Measurements from ENCODE around the gene HOXB1. TPM values are rescaled to one million over a fixed set of nuclear protein-coding genes. Genes with fewer than 3 reads are reported as not detected.

The HOXB1 gene
- total RNA-seq, 1 donor from 2014 or later: not detected

GRCh38 chr17:48558831-48559121 is 28.0 kb upstream of the HOXB1 start:
- Histone ChIP-seq H3K79me2 (ENCODE audit: low read depth) (no peaks in the 10 kb centered on the region), H3K4me1 (no peaks in the 10 kb centered on the region), H3K4me2 (no peak overlapping the region), H3K27me3 (peaks cover 100% of the 10 kb centered on the region), H3K4me3 (no peak overlapping the region), H2AFZ (replicated peaks) (no peak overlapping the region), H3K36me3 (no peaks in the 10 kb centered on the region), H3F3A (ENCODE audit: low read depth) (peaks cover 11% of the 10 kb centered on the region), H3K9ac (no peak overlapping the region), H3K9me3 (ENCODE audit: low read depth) (no peaks in the 10 kb centered on the region), H3K27ac (no peak overlapping the region), H4K20me1 (ENCODE audit: low read depth) (peaks cover 94% of the 10 kb centered on the region)
- Mint-ChIP-seq H3K4me3 (no peak overlapping the region), H3K36me3 (no peaks in the 10 kb centered on the region), H3K27me3 (ENCODE audit: insufficient read depth, low read depth) (peaks cover 97% of the 10 kb centered on the region), H3K9me3 (peaks cover 3% of the 10 kb centered on the region), H3K4me1 (no peaks in the 10 kb centered on the region), H3K27ac (no peak overlapping the region)
- no peak for DNase-seq (ENCODE audit: low spot score)
- TF ChIP-seq EZH2phosphoT487 (IDR thresholded peaks at IDR 0.05): no peak
- TF ChIP-seq EZH2 (IDR thresholded peaks at IDR 0.05): no peak
- TF ChIP-seq, protein P1, sequence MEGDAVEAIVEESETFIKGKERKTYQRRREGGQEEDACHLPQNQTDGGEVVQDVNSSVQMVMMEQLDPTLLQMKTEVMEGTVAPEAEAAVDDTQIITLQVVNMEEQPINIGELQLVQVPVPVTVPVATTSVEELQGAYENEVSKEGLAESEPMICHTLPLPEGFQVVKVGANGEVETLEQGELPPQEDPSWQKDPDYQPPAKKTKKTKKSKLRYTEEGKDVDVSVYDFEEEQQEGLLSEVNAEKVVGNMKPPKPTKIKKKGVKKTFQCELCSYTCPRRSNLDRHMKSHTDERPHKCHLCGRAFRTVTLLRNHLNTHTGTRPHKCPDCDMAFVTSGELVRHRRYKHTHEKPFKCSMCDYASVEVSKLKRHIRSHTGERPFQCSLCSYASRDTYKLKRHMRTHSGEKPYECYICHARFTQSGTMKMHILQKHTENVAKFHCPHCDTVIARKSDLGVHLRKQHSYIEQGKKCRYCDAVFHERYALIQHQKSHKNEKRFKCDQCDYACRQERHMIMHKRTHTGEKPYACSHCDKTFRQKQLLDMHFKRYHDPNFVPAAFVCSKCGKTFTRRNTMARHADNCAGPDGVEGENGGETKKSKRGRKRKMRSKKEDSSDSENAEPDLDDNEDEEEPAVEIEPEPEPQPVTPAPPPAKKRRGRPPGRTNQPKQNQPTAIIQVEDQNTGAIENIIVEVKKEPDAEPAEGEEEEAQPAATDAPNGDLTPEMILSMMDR (IDR thresholded peaks at IDR 0.05): no peak

GRCh38 chr17:48558057-48558830 is 27.4 kb upstream of the HOXB1 start:
- Histone ChIP-seq H3F3A (ENCODE audit: low read depth) (peaks cover 11% of the 10 kb centered on the region), H3K9ac (no peak overlapping the region), H2AFZ (replicated peaks) (no peak overlapping the region), H3K4me3 (no peak overlapping the region), H3K9me3 (ENCODE audit: low read depth) (no peaks in the 10 kb centered on the region), H3K27me3 (peaks cover 100% of the 10 kb centered on the region), H3K4me2 (no peak overlapping the region), H3K79me2 (ENCODE audit: low read depth) (no peaks in the 10 kb centered on the region), H3K36me3 (no peaks in the 10 kb centered on the region), H4K20me1 (ENCODE audit: low read depth) (peaks cover 94% of the 10 kb centered on the region), H3K27ac (no peak overlapping the region), H3K4me1 (no peaks in the 10 kb centered on the region)
- H3K36me3 Mint-ChIP-seq: no peaks in the 10 kb centered on the region
- H3K9me3 Mint-ChIP-seq: peaks cover 3% of the 10 kb centered on the region
- no peak for DNase-seq (ENCODE audit: low spot score)
- no peaks in the 10 kb centered on the region for H3K4me1 Mint-ChIP-seq
- H3K27me3 Mint-ChIP-seq (ENCODE audit: insufficient read depth, low read depth): peaks cover 97% of the 10 kb centered on the region
- H3K4me3 Mint-ChIP-seq: no peak overlapping the region
- H3K27ac Mint-ChIP-seq: no peak overlapping the region
- TF ChIP-seq, protein P1 (IDR thresholded peaks at IDR 0.05): no peak
- TF ChIP-seq EZH2 (IDR thresholded peaks at IDR 0.05): peak; percentile 41
- TF ChIP-seq EZH2phosphoT487 (IDR thresholded peaks at IDR 0.05): peak; percentile 39

GRCh38 chr17:48556576-48557401 is 26.0 kb upstream of the HOXB1 start:
- Histone ChIP-seq H3K4me1 (no peaks in the 10 kb centered on the region), H3K27me3 (peaks cover 100% of the 10 kb centered on the region), H4K20me1 (ENCODE audit: low read depth) (peaks cover 94% of the 10 kb centered on the region), H3K4me2 (no peak overlapping the region), H3K27ac (no peak overlapping the region), H3K9ac (no peak overlapping the region), H3K79me2 (ENCODE audit: low read depth) (no peaks in the 10 kb centered on the region), H2AFZ (replicated peaks) (no peak overlapping the region), H3K36me3 (no peaks in the 10 kb centered on the region), H3F3A (ENCODE audit: low read depth) (peaks cover 11% of the 10 kb centered on the region), H3K4me3 (no peak overlapping the region), H3K9me3 (ENCODE audit: low read depth) (no peaks in the 10 kb centered on the region)
- Mint-ChIP-seq H3K36me3 (no peaks in the 10 kb centered on the region), H3K27ac (no peak overlapping the region), H3K9me3 (peaks cover 3% of the 10 kb centered on the region), H3K4me1 (no peaks in the 10 kb centered on the region), H3K4me3 (no peak overlapping the region), H3K27me3 (ENCODE audit: insufficient read depth, low read depth) (peaks cover 97% of the 10 kb centered on the region)
- TF ChIP-seq EZH2phosphoT487 (IDR thresholded peaks at IDR 0.05): no peak
- TF ChIP-seq EZH2 (IDR thresholded peaks at IDR 0.05): peak; percentile 86
- TF ChIP-seq, protein P1 (IDR thresholded peaks at IDR 0.05): no peak
- no peak for DNase-seq (ENCODE audit: low spot score)
